Activated gamma-delta T cell (primary cell): ENCODE data around the gene OTOP3.
A peak's percentile ranks its signal among the peaks of the same experiment; 100 is the strongest.

Experiments used
- DNase-seq: peaks from one replicate; lab custom pipeline; 2025; lab: John Stamatoyannopoulos, UW

The OTOP3 gene

GRCh38 chr17:74986206-74986576 lies 50.5 kb downstream of the OTOP3 start:
- DNase-seq: no peak

- DNase-seq: peak; percentile 85
Measured at GRCh38 chr17:74987418-74987908, 51.8 kb downstream of the OTOP3 start, which contains the start of gene CDR2L. Gene CDR2L, plus strand, starts transcription at chr17:74987632. Its CDS starts 412 bp downstream, at chr17:74988044.

DNA sequence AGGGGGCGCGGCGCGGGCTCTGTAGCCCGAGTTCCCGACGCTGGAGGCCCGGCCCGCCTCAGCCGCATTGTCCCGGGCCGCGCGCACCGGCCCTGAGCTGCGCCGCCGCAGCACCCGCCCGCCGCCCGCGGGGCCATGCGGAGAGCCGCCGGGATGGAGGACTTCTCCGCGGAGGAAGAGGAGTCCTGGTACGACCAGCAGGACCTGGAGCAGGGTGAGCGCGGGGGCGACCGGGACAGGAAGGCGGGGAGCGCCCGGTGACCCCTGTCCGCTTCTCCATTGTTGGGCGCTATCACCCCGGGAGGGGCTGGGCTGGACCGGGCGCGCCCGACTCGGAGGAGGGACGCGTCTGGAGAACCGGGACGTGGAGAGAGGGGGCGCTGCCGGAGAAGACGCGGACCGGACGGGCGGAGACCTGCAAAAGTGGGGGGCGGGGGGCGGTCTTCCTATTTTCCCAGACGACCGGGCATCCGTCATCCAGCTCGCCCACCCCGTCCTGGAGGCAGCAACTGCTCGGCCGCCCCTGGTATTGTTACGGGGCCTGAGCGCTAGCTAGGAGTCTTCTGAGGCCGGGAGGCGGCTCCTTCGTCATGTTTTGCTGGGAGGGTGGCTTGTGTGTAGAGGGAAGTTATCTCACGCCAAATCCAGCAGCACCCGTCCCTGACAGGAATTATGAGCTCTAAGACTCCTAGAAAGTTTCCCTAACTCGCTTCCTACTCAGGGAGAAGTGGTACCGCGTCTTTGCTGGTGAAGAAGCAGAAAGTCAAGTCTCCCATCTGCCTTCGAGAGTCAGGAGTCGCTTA lies 52.4 kb downstream of the OTOP3 start:
- no peak for DNase-seq

GRCh38 chr17:74990581-74991105 lies 54.9 kb downstream of the OTOP3 start:
- no peak for DNase-seq

- DNase-seq: no peak
Measured at GRCh38 chr17:74992223-74992622, 56.5 kb downstream of the OTOP3 start.

- no peak for DNase-seq
Measured at GRCh38 chr17:74994440-74994839, 58.7 kb downstream of the OTOP3 start.

- no peak for DNase-seq
Measured at GRCh38 chr17:74995847-74996246, 60.1 kb downstream of the OTOP3 start.

GRCh38 chr17:74998783-74999182 lies 63.1 kb downstream of the OTOP3 start:
- no peak for DNase-seq

GRCh38 chr17:74999523-74999922 lies 63.8 kb downstream of the OTOP3 start:
- no peak for DNase-seq
